ENCODE results near the gene CYB5D1. TPM values are rescaled to one million over a fixed set of nuclear protein-coding genes. Genes with fewer than 3 reads are reported as not detected.

Gene CYB5D1
- total RNA-seq, 1 donor from 2014 or later, result 16.6 TPM

GRCh38 chr17:7838090-7839075 is 19.4 kb upstream of the CYB5D1 start:
- Mint-ChIP-seq H3K4me1 (ENCODE audit: unreplicated experiment) (peaks cover 47% of the 10 kb centered on the region), H3K27me3 (peaks cover 3% of the 10 kb centered on the region), H3K27ac (peak overlapping the region; percentile 100), H3K9me3 (no peaks in the 10 kb centered on the region), H3K36me3 (peaks cover 9% of the 10 kb centered on the region), H3K4me3 (peak overlapping the region; percentile 100)
- no peak for DNase-seq (ENCODE audit: extremely low spot score, unreplicated experiment)
- TF ChIP-seq CTCF (conservative IDR thresholded peaks at IDR 0.05), result no peak

- Mint-ChIP-seq H3K4me1 (ENCODE audit: unreplicated experiment) (peaks cover 43% of the 10 kb centered on the region), H3K27ac (peak overlapping the region; percentile 98)
Measured at GRCh38 chr17:7839190-7839875, 18.5 kb upstream of the CYB5D1 start.

GRCh38 chr17:7839876-7840261 is 17.9 kb upstream of the CYB5D1 start:
- no peak for TF ChIP-seq CTCF (conservative IDR thresholded peaks at IDR 0.05)
- Mint-ChIP-seq H3K36me3 (peaks cover 9% of the 10 kb centered on the region), H3K27me3 (no peaks in the 10 kb centered on the region), H3K9me3 (no peaks in the 10 kb centered on the region), H3K27ac (peak overlapping the region; percentile 98), H3K4me3 (peak overlapping the region; percentile 96), H3K4me1 (ENCODE audit: unreplicated experiment) (peaks cover 43% of the 10 kb centered on the region)
- no peak for DNase-seq (ENCODE audit: extremely low spot score, unreplicated experiment)

More at GRCh38 chr17:7839190-7839875, 18.5 kb upstream of the CYB5D1 start:
- Mint-ChIP-seq H3K27me3 (no peaks in the 10 kb centered on the region), H3K9me3 (no peaks in the 10 kb centered on the region), H3K36me3 (peaks cover 9% of the 10 kb centered on the region), H3K4me3 (peak overlapping the region; percentile 96)
- no peak for TF ChIP-seq CTCF (conservative IDR thresholded peaks at IDR 0.05)
- DNase-seq (ENCODE audit: extremely low spot score, unreplicated experiment), result no peak

- Mint-ChIP-seq H3K36me3 (peaks cover 9% of the 10 kb centered on the region), H3K4me1 (ENCODE audit: unreplicated experiment) (peaks cover 43% of the 10 kb centered on the region), H3K27ac (peak overlapping the region; percentile 98), H3K9me3 (no peaks in the 10 kb centered on the region), H3K27me3 (no peaks in the 10 kb centered on the region), H3K4me3 (peak overlapping the region; percentile 96)
- no peak for DNase-seq (ENCODE audit: extremely low spot score, unreplicated experiment)
- no peak for TF ChIP-seq CTCF (conservative IDR thresholded peaks at IDR 0.05)
Measured at GRCh38 chr17:7840441-7840840, 17.4 kb upstream of the CYB5D1 start.

- Mint-ChIP-seq H3K27ac (peak overlapping the region; percentile 98), H3K4me3 (peak overlapping the region; percentile 96), H3K9me3 (no peaks in the 10 kb centered on the region), H3K27me3 (no peaks in the 10 kb centered on the region), H3K36me3 (peaks cover 9% of the 10 kb centered on the region), H3K4me1 (ENCODE audit: unreplicated experiment) (peaks cover 43% of the 10 kb centered on the region)
- no peak for DNase-seq (ENCODE audit: extremely low spot score, unreplicated experiment)
- no peak for TF ChIP-seq CTCF (conservative IDR thresholded peaks at IDR 0.05)
Measured at GRCh38 chr17:7840875-7841274, 16.9 kb upstream of the CYB5D1 start.

Data from type B pancreatic cell (in vitro differentiated cells).